Body of pancreas (tissue), 4 donors: ENCODE data around the gene DNAH2.

Experiments used
- CTCF ChIP-seq, 7 experiments: fragments of 450-650 bp in 4 of 7; fragments of 200-600 bp in 3 of 7; sonication (generic) in 3 of 7; IDR thresholded peaks; one replicate each; pipeline ENCODE4 v1.5.1; 2016 to 2019; ENCODE audit warnings: antibody characterized with exemption in 7 of 7
- POLR2A ChIP-seq, 3 donors: fragments of 450-650 bp; IDR thresholded peaks; one replicate each; pipeline ENCODE4 v1.6.1; 2016; ENCODE audit warnings: antibody characterized with exemption in 3 of 3, mild to moderate bottlenecking in 2 of 3

DNA sequence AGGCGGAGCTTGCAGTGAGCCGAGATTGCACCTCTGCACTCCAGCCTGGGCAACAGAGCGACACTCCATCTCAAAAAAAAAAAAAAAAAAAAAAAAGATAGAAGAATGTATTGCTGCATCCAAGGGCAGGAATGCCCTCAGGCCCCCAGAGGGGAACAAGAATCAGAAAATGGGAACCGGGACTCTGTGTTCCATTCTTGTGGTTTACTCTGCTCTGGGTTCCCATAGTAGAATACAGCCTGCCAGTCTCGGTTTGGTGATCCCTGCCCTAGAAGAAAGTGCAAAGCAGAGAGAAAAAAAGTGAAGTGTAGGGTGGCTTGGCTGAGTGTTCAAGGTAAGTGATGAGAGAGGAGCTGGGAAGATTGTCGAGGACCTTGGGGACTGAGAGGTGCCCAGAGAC, 89.0 kb downstream of the DNAH2 start:
- TF ChIP-seq CTCF (IDR thresholded peaks at IDR 0.05) = no peak
- TF ChIP-seq POLR2A (IDR thresholded peaks at IDR 0.05) = no peak
